Smooth muscle cell (in vitro differentiated cells): Measurements from ENCODE around the gene PITX1. TPM values are rescaled to one million over a fixed set of nuclear protein-coding genes. Genes with fewer than 3 reads are reported as not detected.

Source experiments
- DNase-seq: peaks from one replicate; lab custom pipeline; 2025; ENCODE audit not compliant: unreplicated experiment; lab: John Stamatoyannopoulos, UW
- H2AFZ ChIP-seq: fragments of 200-600 bp; sonication (generic); 2 replicates; pipeline ENCODE4 v1.6.0; 2016; ENCODE audit warnings: antibody characterized with exemption, low read depth, mild to moderate bottlenecking
- H3F3A ChIP-seq: fragments of 200-600 bp; sonication (generic); 2 replicates; pipeline ENCODE4 v1.6.0; 2017; ENCODE audit warnings: antibody characterized with exemption, low read depth
- H3K27ac ChIP-seq: fragments of 200-600 bp; sonication (generic); 2 replicates; pipeline ENCODE4 v1.5.1; 2016; ENCODE audit warnings: low read depth, mild to moderate bottlenecking
- H3K27me3 ChIP-seq: fragments of 200-600 bp; sonication (generic); 2 replicates; pipeline ENCODE4 v1.6.1; 2016; ENCODE audit warnings: low read depth, mild to moderate bottlenecking
- H3K36me3 ChIP-seq: fragments of 200-600 bp; sonication (generic); 2 replicates; pipeline ENCODE4 v1.5.1; 2016; ENCODE audit warnings: low read depth
- H3K4me1 ChIP-seq: fragments of 200-600 bp; sonication (generic); 2 replicates; pipeline ENCODE4 v1.5.1; 2016; ENCODE audit warnings: low read depth
- H3K4me2 ChIP-seq: fragments of 200-600 bp; sonication (generic); 2 replicates; pipeline ENCODE4 v1.6.0; 2016; ENCODE audit warnings: mild to moderate bottlenecking
- H3K4me3 ChIP-seq: fragments of 200-600 bp; sonication (generic); 2 replicates; pipeline ENCODE4 v1.5.1; 2016; ENCODE audit warnings: mild to moderate bottlenecking
- H3K79me2 ChIP-seq: fragments of 200-600 bp; sonication (generic); 2 replicates; pipeline ENCODE4 v1.6.0; 2016; ENCODE audit warnings: low read depth, mild to moderate bottlenecking
- H3K9ac ChIP-seq: fragments of 200-600 bp; sonication (generic); 2 replicates; pipeline ENCODE4 v1.6.0; 2016; ENCODE audit warnings: low read depth
- H3K9me3 ChIP-seq: fragments of 200-600 bp; sonication (generic); replicated peaks from 2 replicates; pipeline ENCODE4 v1.5.1; 2016; ENCODE audit warnings: low read depth
- H4K20me1 ChIP-seq: fragments of 200-600 bp; sonication (generic); 2 replicates; pipeline ENCODE4 v1.6.0; 2016; ENCODE audit warnings: low read depth
- CTCF ChIP-seq: fragments of 200-600 bp; sonication (generic); IDR thresholded peaks from 2 replicates; pipeline ENCODE4 v1.5.1; 2017; ENCODE audit warnings: borderline replicate concordance, mild to moderate bottlenecking, antibody characterized with exemption; ENCODE audit not compliant: insufficient read depth, poor library complexity, severe bottlenecking
- WGBS: methylation state at CpG from one replicate; pipeline ENCODE4 v1.1.7; 2016; ENCODE audit warnings: low lambda C conversion rate; 5-methylcytosine and 5-hydroxymethylcytosine counted together
- polyA plus RNA-seq: library from polyadenylated mRNA; unstranded; fragments of >200 nt; fragmentation: Nextera tagmentation; extraction: Ambion mirVana; gene quantifications from 2 replicates; pipeline ENCODE4 v1.2.1, GENCODE V29; 2016
- total RNA-seq: library from RNA; depleted of rRNA; stranded (reverse); fragments of >200 nt; gene quantifications from 2 replicates; pipeline ENCODE4 v1.2.3, GENCODE V29; 2014

The PITX1 gene
- total and polyA plus RNA-seq, 2 experiments from 2014 or later, result 161 to 473 TPM

GRCh38 chr5:135012033-135012588 is 21.9 kb downstream of the PITX1 start:
- no peak overlapping the region for H3K9ac ChIP-seq
- no peaks in the 10 kb centered on the region for H3K4me1 ChIP-seq
- no peak overlapping the region for H3K4me3 ChIP-seq
- no peaks in the 10 kb centered on the region for H3K27me3 ChIP-seq
- DNase-seq, result no peak
- no peak for TF ChIP-seq CTCF
- no peak overlapping the region for H2AFZ ChIP-seq
- peaks cover 2% of the 10 kb centered on the region for H4K20me1 ChIP-seq
- H3K79me2 ChIP-seq, result peaks cover 3% of the 10 kb centered on the region
- no peaks in the 10 kb centered on the region for H3K36me3 ChIP-seq
- no peak overlapping the region for H3K27ac ChIP-seq
- WGBS, result 96% methylated on average over 2 of the region's 2 CpGs
- H3F3A ChIP-seq, result no peaks in the 10 kb centered on the region
- no peaks in the 10 kb centered on the region for H3K9me3 ChIP-seq
- no peak overlapping the region for H3K4me2 ChIP-seq

- WGBS, result 89% methylated on average over 4 of the region's 4 CpGs
- Histone ChIP-seq H3K4me3 (no peak overlapping the region), H3K4me2 (no peak overlapping the region), H3K4me1 (no peaks in the 10 kb centered on the region), H3K79me2 (peaks cover 3% of the 10 kb centered on the region), H3K36me3 (no peaks in the 10 kb centered on the region), H3K27ac (no peak overlapping the region), H4K20me1 (no peaks in the 10 kb centered on the region), H3K9ac (no peak overlapping the region), H3K9me3 (no peaks in the 10 kb centered on the region), H3K27me3 (no peaks in the 10 kb centered on the region), H3F3A (no peaks in the 10 kb centered on the region), H2AFZ (no peak overlapping the region)
- TF ChIP-seq CTCF, result no peak
- no peak for DNase-seq
These were observed 22.5 kb downstream of the PITX1 start for GRCh38 chr5:135011355-135012032.

GRCh38 chr5:135010502-135011354 is 23.3 kb downstream of the PITX1 start:
- TF ChIP-seq CTCF, result peak; percentile 21
- Histone ChIP-seq H3K27ac (no peak overlapping the region), H3K4me3 (no peak overlapping the region), H3K36me3 (no peaks in the 10 kb centered on the region), H3F3A (no peaks in the 10 kb centered on the region), H3K27me3 (no peaks in the 10 kb centered on the region), H3K9me3 (no peaks in the 10 kb centered on the region), H4K20me1 (no peaks in the 10 kb centered on the region), H2AFZ (no peak overlapping the region), H3K4me2 (no peak overlapping the region), H3K9ac (no peak overlapping the region), H3K79me2 (no peaks in the 10 kb centered on the region), H3K4me1 (no peaks in the 10 kb centered on the region)
- WGBS, result 74% methylated on average over 3 of the region's 3 CpGs
- no peak for DNase-seq
